Pericardium fibroblast (primary cell): Measurements from ENCODE around the gene ARFGAP2. TPM values are rescaled to one million over a fixed set of nuclear protein-coding genes. Genes with fewer than 3 reads are reported as not detected.

Source experiments
- total RNA-seq: library from RNA; depleted of rRNA; stranded (reverse); fragments of >200 nt; gene quantifications from 2 replicates; pipeline ENCODE4 v1.2.3, GENCODE V29; 2015

Gene ARFGAP2
- total RNA-seq: 67.5 and 71.2 TPM in 2 replicates

GRCh38 chr11:47176328-47177228 lies at the start of gene ARFGAP2:
Gene ARFGAP2, minus strand, starts transcription at chr11:47176879. Its CDS starts 26 bp downstream, at chr11:47176853.

GRCh38 chr11:47186076-47186699 lies 9.5 kb upstream of the ARFGAP2 start, which contains the start of gene PACSIN3:
Gene PACSIN3, minus strand, starts transcription at chr11:47186434. Its CDS starts 3,707 bp downstream, at chr11:47182727.

Other genes starting within 250 kb of the ARFGAP2 start
- 24.4 and 26.0 TPM in 2 replicates for gene CSTPP1, start 240.1 kb downstream of the ARFGAP2 start, total RNA-seq
- gene PACSIN3, start 9.6 kb upstream of the ARFGAP2 start, total RNA-seq: 35.8 and 35.9 TPM in 2 replicates
- 11.1 and 21.1 TPM in 2 replicates for gene DDB2, start 38.1 kb upstream of the ARFGAP2 start, total RNA-seq
- 23.2 and 28.6 TPM in 2 replicates for gene ACP2, start 71.9 kb upstream of the ARFGAP2 start, total RNA-seq
- gene NR1H3, start 81.1 kb upstream of the ARFGAP2 start, total RNA-seq: 27.4 and 29.6 TPM in 2 replicates
- 10.7 and 13.1 TPM in 2 replicates for gene MADD, start 93.3 kb upstream of the ARFGAP2 start, total RNA-seq
- gene MYBPC3, start 175.8 kb upstream of the ARFGAP2 start, total RNA-seq: not detected in 2 replicates
- gene SPI1, start 201.7 kb upstream of the ARFGAP2 start, total RNA-seq: not detected in 2 replicates
- gene SLC39A13, start 231.7 kb upstream of the ARFGAP2 start, total RNA-seq: 92.1 and 188 TPM in 2 replicates
- 110 and 120 TPM in 2 replicates for gene PSMC3, start 249.6 kb upstream of the ARFGAP2 start, total RNA-seq